ENCODE results near the gene RXYLT1. TPM values are rescaled to one million over a fixed set of nuclear protein-coding genes. Genes with fewer than 3 reads are reported as not detected.
"Not testable (repeated sequence)": the region's sequence is repeated elsewhere in the genome, so short reads cannot be mapped to it uniquely, and the experiment has no call there.

RXYLT1 gene, protein sequence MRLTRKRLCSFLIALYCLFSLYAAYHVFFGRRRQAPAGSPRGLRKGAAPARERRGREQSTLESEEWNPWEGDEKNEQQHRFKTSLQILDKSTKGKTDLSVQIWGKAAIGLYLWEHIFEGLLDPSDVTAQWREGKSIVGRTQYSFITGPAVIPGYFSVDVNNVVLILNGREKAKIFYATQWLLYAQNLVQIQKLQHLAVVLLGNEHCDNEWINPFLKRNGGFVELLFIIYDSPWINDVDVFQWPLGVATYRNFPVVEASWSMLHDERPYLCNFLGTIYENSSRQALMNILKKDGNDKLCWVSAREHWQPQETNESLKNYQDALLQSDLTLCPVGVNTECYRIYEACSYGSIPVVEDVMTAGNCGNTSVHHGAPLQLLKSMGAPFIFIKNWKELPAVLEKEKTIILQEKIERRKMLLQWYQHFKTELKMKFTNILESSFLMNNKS
- 8.4 and 12.2 TPM in 2 replicates for total RNA-seq

DNA sequence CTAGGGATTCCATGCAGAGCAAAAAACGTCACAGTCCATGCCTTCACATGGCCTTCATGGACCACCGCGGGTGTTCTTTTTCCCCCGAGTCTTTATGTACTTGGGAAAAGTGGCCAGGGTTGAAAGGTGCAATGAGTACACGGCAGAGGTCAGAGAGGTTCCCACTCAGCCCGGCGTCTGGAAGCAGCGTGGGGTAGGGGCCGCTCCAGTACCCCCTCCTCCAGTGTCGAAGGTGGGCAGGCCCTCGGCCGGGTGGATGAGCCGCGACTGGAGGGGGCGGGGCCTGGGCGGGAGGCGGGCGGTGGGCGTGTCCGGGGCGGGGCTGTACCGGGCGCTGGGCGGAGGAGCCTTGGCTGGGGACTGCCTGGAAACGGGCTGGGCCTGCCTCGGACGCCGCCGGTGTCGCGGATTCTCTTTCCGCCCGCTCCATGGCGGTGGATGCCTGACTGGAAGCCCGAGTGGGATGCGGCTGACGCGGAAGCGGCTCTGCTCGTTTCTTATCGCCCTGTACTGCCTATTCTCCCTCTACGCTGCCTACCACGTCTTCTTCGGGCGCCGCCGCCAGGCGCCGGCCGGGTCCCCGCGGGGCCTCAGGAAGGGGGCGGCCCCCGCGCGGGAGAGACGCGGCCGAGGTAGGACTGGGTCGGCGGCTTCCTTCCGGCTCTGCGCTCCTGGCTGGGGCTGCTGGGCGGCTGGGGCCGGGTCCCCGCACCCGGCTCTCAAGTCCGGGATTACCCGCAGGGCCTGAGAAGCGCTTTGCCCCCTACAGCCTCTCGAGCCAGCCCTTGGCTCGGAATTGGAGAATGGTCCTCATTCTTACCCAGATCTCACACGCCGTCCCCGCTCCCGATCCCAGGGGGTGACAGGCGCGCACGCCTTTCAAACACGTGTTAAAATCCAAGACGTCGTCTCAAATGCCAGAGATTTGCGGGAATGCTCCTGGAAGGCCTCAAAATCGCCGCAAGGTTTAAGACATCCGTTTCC lies at the start of gene RXYLT1:
RXYLT1 (plus strand) TSS at position 412 of the 984 bp plus-strand sequence; CDS start at position 464, 52 bp downstream.
- DNase-seq (ENCODE audit: low read depth, low spot score) = no peak

DNA sequence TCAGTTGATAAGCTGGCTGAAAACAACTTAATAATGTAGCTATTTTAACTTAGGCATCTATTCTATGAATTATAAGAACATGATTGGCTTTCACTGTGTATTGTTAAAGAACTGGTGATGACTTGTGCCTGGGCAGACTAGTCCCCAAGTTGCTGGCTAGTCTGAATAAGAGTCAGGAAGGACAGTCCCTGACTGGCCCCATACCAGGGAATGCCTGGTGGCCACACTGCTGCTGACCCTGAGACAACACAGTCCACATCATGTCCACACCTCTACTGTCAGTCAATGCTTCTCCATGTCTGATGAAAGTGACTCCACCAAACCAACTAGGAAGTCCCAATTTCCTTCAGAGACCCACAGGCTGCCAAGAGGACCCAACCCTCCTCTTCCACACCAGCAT lies 46.9 kb upstream of the RXYLT1 start:
- DNase-seq (ENCODE audit: low read depth, low spot score) = not testable (repeated sequence)

DNA sequence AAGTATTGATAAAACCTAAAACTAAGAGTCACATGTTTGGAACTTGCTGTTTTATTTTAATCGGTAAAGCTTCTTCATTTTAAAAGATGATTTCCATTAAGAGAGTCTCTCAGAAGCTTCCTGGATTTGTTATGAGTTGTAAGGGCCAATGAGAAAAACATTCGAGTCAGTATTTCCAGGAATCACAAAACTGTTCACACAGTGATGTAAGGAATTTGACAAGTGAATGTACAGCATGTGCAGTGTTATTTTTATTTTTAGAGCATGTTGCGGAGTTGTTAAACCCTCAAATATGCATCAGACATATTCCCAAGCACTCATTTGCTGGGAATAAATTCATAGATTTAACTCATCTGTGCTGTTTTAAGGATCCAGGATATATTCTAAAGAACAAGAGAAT lies 46.1 kb upstream of the RXYLT1 start:
- DNase-seq (ENCODE audit: low read depth, low spot score) = not testable (repeated sequence)

DNA sequence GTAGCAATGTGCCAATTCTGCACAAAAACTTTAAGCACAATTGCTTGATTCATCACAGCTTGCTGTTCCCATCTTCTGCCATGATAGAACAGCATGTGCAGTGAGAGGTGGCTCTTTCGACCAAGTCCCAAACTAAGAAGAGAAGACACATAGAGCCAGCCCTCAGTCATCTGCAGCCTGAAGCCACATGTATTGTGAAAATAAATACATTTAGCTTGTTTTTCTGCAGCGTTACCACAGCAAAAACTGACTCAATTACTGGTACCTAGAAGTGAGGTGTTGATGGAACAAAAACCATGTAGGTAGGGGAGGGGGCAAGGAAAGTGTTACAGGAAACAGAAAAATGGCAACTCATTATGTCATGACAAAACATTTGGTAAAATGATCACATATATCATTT lies 39.2 kb upstream of the RXYLT1 start:
- DNase-seq (ENCODE audit: low read depth, low spot score) = not testable (repeated sequence)

DNA sequence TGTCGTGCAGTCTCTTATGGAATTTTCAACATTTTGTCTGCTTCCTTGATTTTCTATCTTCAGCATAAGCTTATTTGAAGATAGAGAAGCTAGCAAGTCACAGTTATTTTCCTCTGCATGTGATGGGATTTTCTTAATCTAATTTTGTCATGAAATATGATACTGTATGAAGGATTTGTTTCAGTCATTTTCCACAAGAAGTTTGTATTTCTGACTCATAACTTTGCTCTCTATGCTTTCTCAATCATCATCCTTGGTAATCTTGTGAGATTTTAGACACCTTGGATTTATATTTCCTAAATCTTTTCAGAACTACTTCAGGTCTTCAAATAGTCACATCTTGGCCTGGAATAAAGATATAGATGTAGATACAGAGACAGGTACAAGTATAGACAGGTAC lies 38.3 kb upstream of the RXYLT1 start:
- DNase-seq (ENCODE audit: low read depth, low spot score) = not testable (repeated sequence)

DNA sequence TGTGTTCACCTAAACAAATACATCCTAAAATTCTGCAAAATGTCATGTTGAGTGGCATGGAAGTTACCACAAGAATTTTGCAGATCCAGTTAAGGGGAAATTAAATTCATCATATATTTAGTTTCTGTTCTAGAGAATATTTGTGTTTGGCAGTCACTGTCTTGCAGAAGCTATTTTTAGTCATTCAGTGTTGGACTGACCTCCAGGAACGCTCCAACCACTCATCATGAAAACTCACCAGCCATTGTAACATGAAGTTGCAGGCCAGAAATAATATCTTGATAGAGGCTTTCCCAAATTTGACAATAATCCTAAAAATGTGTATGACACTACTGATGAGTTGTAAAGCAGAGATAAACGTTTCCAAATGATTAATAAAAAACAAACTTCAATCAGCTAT lies 35.6 kb upstream of the RXYLT1 start:
- not testable (repeated sequence) for DNase-seq (ENCODE audit: low read depth, low spot score)

DNA sequence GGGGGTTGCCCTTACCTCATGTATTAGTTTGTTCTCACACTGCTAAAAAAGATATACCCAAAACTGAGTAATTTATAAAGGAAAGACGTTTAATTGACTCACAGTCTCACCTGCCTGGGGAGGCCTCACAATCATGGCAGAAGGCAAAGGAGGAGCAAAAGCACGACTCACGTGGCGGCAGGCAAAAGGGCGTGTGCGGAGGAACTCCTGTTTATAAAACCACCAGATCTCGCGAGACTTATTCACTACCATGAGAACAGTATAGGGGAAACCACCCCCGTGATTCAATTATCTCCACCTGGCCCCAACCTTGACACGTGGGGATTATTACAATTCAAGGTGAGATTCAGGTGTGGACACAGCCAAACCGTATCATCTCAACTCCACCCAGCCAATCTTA lies 33.2 kb upstream of the RXYLT1 start:
- not testable (repeated sequence) for DNase-seq (ENCODE audit: low read depth, low spot score)

DNA sequence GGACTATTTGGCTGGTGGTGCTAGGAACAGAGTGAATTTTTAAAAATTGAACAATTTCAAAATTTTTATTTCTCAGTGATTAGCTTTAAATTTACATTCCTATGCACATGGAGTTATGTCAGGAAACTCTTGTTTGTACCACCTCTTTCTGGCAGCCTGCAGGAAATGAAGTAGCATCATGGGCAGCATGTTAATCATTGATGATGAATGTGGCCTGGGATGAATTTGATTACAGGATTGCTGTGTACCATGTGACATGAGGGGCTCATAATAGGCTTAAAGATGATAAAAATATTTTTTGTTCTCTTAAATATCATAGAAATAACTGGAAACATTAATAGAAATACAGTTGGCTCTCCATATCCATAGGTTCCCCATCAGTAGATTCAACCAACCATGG lies 32.6 kb upstream of the RXYLT1 start:
- not testable (repeated sequence) for DNase-seq (ENCODE audit: low read depth, low spot score)

DNA sequence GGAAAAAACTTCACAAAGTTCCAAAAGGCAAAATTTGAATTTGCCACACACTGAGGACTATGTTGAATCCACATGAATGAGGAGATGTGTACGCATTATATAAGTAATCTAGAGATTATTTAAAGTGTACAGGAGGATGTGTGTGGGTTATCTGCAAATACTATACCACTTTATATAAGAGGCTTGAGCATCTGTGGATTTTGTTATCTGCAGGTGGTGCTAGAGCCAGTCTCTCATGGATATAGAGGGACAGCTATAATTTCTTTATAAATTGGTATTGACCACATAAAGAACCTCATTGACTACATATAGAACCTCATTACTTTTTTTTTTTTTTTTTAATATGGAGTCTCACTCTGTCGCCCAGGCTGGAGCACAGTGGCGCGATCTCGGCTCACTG lies 32.2 kb upstream of the RXYLT1 start:
- DNase-seq (ENCODE audit: low read depth, low spot score) = no peak

DNA sequence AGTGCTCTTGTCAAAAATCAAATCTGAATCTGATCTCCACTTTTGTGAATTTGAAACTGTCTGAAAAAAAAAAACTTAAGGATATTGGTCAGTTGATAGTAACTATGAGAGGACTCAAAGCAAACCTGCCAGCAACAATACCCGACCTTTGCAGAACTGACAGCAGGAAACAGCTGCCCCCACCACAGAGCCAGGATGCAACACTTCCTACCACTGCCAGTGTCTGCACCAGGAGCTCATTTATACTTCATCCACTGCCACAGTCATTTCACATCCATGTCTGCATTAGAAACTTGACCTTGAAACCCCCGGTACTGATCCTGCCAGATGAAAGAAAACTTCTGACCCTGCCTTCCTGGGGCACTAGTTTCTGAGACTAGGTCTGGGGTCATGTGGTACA lies 27.4 kb upstream of the RXYLT1 start:
- DNase-seq (ENCODE audit: low read depth, low spot score) = no peak

DNA sequence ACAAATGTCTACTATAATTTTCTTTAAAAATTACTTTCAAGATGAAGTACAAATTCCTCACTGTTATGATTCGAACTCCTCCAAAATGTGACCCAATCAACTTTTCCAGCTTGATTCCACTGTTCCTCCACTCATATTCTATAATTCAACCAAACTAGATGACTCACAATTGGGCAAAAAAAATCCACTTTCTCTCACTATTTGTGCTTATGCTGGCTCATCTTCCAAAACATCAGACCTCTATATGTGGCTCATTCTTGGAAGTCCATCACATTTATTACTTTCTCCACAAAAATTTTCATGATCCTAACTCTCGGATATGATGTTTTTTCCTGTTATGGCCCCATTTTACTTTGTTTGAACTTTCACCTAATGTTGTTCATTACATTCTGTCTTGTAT lies 26.9 kb upstream of the RXYLT1 start:
- DNase-seq (ENCODE audit: low read depth, low spot score) = no peak

DNA sequence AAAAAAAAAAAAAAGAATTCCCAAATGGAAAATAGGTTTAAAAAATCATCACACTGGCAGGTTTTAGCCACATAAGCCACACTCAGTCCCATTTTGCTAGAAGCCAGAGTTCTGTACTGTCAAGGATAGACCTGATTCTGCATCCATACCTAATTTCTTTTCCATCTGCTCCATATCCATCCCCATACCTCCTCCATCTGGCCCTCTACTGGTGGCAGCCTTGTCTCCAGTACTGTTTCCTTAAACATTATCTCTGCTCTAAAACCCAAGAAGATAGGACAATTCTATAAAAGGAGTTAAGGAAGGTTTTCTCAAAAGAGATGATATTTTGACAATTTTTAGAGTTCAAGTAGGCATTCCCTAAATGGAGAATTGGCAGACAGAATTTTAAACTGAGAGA lies 26.0 kb upstream of the RXYLT1 start:
- DNase-seq (ENCODE audit: low read depth, low spot score) = no peak

DNA sequence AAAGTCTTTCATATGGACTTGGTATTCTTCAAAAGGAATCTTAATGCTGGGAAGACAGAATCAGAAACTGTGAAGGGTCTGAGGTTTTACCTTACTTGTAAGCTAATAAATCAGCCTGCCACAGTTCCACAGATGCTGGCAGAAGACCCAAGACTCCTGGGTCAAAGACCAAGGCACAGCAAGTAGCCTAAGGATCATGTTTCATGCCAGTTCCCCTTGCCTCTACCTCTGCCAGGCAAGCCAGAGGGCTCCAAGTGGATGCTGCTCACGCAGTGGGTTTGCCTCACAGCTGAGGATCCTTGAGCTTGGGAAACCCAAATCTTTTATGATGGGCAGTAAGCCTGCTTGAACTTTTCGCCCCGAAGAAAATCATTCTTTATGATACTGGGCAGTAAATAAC lies 15.2 kb upstream of the RXYLT1 start:
- no peak for DNase-seq (ENCODE audit: low read depth, low spot score)

DNA sequence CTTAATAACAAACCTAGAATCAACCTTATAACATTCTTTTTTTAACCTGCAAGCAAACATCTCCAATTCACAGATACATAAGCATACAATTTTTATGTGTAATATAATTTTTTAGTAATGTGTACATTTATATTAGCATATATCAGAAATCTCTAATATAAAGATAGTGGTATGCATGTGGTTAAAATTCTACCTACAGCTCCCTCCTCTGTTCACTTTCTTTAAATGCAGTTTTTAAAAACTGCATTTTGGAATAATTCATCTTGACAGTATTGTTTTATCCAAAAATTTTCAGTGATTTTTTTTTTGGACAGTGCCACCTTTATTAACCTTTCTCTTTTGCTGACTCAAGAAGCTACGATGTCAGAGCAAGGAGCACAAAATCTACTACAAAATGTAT lies 13.2 kb upstream of the RXYLT1 start:
- no peak for DNase-seq (ENCODE audit: low read depth, low spot score)

DNA sequence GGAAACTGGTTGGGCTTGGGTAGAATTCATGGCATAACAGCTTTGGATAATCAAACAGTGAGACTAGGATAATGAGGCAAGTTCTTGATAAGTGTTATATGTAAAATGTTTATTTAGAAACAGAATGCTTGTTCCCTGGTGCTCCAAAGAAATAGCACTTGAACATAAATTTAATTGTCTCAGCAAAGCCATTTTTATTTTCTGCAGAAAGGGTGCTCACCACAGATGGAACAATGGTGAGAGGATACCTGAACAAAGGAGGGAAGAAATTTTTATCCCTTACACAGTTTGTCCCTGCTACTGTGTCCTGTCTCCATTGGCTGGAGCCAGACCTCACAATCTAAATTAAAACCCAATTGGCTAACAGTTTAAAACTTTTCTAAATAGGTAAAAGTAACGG lies 9.3 kb upstream of the RXYLT1 start:
- no peak for DNase-seq (ENCODE audit: low read depth, low spot score)

DNA sequence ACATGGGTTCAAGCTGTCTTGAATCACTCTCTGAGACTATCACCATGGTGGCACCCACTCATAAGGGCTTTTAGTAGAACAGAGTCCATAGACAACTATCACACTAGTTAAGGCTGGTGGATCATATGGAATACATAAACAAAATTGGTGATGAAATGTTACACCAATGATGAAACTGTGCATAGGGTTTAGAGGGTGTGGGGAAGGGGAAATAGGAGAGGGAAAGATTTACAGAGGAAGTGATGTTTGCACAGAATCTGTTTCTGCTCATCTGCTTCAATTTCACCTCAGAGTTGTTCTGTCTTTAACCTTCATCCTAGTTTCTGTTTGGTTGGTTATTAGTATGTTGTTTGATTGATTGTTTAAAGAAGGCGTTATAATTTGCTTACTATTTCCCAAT lies 2.4 kb upstream of the RXYLT1 start:
- DNase-seq (ENCODE audit: low read depth, low spot score) = no peak

DNA sequence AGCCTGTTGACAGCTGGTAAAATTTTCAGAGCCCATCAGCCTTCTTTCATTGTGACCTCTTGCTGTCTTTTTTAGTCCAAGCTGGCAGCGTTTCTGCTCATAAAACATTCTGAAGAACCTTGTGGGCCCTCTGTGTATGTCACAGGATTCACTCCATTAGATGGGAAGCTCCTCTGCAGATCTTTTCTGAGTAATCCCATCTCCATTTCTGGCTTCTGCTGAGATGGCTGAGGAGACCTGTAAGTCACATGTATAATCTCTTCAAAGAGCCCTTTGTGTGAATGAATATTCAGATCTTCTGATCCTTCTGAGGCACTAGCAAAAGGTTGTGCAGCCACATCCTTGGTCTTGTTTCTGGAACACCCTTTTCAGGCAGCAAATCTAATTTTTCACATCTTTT lies 2.8 kb downstream of the RXYLT1 start:
- DNase-seq (ENCODE audit: low read depth, low spot score) = no peak

DNA sequence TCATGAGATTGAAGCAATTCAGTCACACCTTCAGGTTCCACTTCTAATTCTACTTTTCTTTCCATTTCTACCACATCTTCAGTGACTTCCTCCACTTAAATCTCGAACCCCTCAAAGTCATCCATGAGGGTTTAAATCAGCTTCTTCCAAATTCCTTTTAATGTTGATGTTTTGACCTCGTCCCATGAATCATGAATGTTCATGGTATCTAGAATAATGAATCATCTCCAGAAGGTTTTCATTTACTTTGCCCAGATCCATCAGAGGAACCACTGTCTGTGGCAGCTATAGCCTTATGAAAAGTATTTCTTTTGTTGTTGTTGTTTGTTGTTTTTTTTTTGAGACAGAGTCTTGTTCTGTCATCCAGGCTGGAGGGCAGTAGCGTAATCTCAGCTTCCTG lies 7.6 kb downstream of the RXYLT1 start:
- no peak for DNase-seq (ENCODE audit: low read depth, low spot score)

DNA sequence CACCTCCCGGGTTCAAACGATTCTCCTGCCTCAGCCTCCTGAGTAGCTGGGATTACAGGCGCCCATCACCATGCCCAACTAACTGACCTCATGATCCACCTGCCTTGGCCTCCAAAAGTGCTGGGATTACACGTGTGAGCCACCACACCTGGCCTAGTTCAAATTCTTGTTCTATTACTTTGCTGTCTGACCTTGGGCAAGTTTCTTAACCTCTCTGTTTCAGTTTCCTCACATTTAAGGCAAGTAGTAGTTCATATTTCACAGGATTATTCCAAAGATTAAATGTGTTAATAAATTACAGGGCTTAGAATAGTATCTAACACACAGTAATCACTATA lies 10.9 kb downstream of the RXYLT1 start:
- DNase-seq (ENCODE audit: low read depth, low spot score) = no peak

DNA sequence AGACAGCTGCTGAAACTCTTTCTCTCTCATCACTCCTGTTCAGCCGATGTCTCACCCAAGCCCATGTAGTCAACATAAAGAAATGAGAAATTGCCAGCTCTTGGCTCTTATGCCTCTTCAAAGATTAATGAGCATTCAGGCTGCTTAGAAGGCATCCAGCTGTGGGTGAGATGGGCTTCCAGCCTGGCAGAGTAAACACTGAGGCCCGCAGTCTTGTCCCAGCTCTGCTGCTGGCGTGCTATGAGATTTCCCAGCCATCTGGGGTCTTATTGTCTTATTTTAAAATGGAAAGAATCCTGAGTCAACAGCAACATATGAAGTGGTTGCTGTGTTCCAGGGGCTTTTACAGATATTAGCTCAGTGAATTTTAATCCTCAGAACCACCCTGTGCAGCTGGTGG lies 12.6 kb downstream of the RXYLT1 start:
- no peak for DNase-seq (ENCODE audit: low read depth, low spot score)

DNA sequence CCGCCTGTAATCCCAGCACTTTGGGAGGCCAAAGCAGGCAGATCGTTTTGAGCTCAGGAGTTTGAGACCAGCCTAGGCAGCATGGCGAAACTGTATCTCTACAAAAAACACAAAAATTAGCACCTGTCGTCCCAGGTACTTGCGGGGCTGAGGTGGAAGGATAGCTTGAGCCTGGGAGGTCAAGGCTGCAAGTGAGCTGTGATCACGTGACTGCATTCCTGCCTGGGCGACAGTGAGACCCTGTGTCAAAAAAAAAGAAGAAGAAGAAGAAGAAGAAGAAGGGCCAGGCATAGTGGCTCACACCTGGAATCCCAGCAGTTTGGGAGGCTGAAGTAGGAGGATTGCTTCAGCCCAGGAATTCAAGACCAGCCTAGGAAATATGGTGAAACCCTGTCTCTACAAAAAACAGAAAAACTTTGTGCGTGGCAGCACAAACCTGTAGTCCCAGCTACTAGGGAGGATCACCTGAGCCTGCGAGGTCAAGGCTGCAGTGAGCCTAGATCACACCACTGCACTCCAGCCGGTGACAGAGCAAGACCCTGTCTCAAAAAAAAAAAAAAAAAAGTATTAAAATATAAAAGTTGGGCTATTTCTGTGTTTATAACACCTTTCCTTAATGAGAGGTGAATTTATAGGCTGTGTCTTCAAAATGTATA lies 15.5 kb downstream of the RXYLT1 start:
- DNase-seq (ENCODE audit: low read depth, low spot score) = no peak

DNA sequence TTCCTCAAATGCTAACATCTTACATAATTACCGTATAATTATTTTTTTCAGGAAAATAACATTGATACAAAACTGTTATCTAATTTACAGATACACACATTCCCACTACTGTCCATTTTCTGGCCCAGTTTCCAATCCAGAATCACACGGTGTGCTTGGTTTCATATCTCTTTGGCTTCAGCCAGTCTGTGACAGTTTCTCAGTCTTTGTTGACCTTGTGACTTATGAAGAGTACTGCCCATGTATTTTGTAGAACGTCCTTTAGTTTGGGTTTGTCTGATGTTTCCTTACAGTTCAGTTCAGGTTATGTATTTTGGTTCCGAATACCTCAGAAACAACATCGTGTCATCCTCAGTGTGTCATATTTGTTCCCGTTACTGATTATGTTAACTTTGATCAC lies 16.2 kb downstream of the RXYLT1 start:
- DNase-seq (ENCODE audit: low read depth, low spot score) = no peak
